GM19043 (cell line): Measurements from ENCODE around the gene FAM3A.
A peak's percentile ranks its signal among the peaks of the same experiment; 100 is the strongest.
"Not testable (repeated sequence)": the region's sequence is repeated elsewhere in the genome, so short reads cannot be mapped to it uniquely, and the experiment has no call there.

Experiments used
- ATAC-seq: cut with Tn5 transposase; IDR thresholded peaks from one replicate; pipeline ENCODE4 v1.9.1; 2021; ENCODE audit warnings: low read depth; ENCODE audit not compliant: unreplicated experiment

FAM3A gene

GRCh38 chrX:154515966-154516655, at the start of gene FAM3A:
Gene FAM3A (minus strand): TSS chrX:154516232. CDS start chrX:154515772, 460 bp downstream.
- ATAC-seq: peak; percentile 84

DNA sequence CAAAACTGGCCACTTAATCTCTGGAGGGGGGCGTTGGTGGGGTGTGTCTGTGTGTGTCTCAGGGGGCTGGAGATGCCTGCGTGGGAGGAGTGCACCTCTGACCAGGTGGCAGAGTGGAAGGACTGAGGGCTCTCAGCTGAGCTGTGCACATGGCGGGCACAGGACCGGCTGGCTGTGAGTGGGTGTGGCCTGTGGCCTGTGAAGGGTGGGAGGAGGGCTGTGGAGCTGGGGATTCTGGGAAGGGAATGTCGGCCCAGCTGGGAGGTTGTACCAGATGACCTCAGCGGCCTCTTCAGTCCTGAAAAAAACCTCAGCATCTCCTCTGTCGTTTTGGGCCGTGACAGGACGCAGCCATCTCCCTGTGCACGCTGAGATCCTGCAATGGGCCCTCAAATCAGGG, 46.3 kb upstream of the FAM3A start:
- ATAC-seq: not testable (repeated sequence)

DNA sequence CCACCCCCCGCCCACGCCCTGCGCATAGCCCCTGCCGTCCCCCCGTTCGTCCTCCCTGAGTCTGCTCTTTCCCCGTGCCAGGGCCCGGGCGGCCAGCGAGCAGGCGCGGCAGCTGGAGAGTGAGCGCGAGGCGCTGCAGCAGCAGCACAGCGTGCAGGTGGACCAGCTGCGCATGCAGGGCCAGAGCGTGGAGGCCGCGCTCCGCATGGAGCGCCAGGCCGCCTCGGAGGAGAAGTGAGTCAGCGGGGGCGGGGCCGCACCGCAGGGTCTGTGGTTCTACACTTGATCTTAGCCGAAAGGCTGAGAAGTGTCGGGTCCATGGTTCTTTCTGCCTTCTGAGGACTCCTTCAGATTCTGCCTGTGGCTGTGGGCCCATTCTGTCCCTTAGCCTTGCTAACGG, 44.3 kb upstream of the FAM3A start:
- ATAC-seq: not testable (repeated sequence)

DNA sequence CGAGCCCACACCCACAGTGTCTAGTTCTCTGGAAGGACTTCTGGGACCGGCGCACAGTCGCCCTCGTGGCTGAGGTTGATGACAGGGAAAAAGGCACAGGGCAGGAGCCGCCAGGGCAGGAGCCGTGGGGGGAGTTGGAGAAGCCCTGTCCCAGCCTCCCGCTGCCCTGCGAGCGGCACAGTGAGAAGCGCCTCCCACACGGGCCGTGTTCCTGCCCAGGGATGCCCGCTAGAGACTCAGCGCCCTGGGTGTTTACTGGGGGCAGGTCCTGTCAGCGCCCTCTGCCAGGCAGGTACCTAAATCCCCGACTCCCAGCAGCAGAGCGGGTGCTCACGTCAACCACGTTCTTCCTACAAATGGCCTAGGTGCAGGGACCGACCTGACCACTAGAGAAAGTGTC, 42.9 kb upstream of the FAM3A start:
- ATAC-seq: not testable (repeated sequence)

DNA sequence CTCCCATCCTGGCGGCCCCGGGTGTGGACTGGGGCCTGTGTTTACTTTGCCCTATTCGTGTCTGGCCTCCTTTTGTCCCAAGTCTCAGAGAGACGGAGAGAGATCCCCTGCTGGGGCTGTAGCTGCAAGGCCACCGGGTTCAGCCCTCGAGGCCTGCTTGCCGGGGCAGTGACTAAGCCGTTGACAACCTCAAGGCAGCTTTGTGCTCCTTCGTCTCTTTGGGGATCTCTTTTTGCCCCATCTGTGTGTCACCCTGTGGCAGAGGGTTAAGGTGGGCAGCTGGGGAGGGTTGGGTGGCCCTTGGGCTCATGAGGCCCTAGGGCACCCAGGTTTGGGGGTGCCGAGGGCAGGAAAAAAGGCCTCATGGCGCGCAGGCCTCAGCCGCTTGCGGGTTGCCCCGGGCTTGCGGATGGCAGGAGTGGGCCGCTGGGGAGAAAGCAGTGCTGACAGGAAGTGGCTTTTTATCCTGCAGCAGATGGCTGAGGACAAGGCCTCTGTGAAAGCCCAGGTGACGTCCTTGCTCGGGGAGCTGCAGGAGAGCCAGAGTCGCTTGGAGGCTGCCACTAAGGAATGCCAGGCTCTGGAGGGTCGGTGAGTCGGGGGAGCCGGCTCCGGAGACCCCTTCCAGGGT, 42.1 kb upstream of the FAM3A start:
- ATAC-seq: not testable (repeated sequence)

- ATAC-seq: not testable (repeated sequence)
These were observed 36.2 kb upstream of the FAM3A start for GRCh38 chrX:154552112-154552806.

DNA sequence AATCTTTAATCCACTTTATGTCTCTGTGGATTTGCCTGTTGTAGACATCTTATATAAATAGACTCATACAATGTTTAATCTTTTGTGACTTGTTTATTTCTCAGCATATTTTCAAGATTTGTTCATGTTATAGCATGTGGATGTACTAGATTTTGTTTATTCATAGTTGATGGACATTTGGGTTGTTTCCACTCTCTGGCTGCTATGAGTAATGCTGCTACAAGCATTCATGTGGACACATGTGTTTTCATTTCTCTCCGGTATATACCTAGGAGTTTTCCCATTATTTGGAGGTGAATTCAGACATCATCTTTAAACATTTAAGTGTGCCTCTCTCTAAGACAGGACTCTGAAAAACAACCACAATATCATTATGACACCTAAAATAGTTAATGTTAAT, 33.7 kb upstream of the FAM3A start:
- ATAC-seq: no peak

GRCh38 chrX:154548028-154548316, 31.9 kb upstream of the FAM3A start:
- ATAC-seq: no peak

- peak; percentile 80 for ATAC-seq
These were observed 31.4 kb upstream of the FAM3A start, which contains the start of gene IKBKG for GRCh38 chrX:154547245-154548027. Gene IKBKG (plus strand): TSS chrX:154547620. CDS start chrX:154552003, 4,383 bp downstream.

GRCh38 chrX:154546354-154547244, 30.6 kb upstream of the FAM3A start, which contains the start of gene G6PD:
Gene G6PD (minus strand): TSS chrX:154546846. CDS start chrX:154546155, 691 bp downstream.
- peak; percentile 36 for ATAC-seq

- ATAC-seq: no peak
These were observed 29.7 kb upstream of the FAM3A start for GRCh38 chrX:154545673-154546274.

- no peak for ATAC-seq
These were observed 26.8 kb upstream of the FAM3A start for GRCh38 chrX:154542723-154543424.

DNA sequence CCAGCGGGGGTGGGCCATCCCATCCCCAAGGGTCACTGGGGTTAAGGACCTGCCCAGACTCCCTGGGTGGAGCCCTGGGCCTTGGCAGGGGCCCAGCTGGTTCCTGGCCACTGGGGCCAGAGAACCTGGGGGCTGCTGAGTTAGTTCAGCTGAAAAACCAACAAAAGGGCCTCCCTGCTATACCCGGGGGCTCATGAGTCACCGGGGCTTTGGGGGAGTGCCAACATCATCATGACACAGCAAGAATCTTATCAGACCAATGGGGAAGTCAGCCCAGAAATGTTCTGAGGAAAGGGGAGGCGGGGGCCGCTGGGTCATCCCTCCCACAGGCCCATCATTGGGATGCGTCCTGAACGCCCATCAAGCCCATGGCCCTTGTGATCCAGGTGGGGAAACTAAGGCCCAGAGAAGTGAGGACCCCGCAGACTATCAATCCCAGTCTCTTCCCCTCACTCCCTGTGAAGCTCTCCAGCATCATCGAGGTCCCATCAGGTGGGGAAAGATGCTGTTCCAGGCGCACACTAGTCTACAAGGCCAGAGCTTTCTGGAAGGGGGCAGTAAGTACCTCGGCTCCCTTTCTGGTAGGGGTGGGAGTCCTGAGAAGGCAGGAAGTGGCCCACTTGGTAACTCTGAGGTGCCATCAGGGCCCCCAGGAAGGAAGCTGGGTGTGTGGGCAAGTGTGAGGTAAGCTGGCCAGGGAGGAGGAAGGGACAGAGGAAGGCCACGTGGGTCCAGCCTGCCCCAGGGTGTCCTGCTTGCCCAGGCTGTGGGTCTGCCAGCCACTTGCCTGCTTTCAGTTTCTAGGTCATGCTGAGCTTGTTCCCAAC, 26.1 kb upstream of the FAM3A start:
- ATAC-seq: no peak

GRCh38 chrX:154541589-154541895, 25.5 kb upstream of the FAM3A start:
- ATAC-seq: no peak

DNA sequence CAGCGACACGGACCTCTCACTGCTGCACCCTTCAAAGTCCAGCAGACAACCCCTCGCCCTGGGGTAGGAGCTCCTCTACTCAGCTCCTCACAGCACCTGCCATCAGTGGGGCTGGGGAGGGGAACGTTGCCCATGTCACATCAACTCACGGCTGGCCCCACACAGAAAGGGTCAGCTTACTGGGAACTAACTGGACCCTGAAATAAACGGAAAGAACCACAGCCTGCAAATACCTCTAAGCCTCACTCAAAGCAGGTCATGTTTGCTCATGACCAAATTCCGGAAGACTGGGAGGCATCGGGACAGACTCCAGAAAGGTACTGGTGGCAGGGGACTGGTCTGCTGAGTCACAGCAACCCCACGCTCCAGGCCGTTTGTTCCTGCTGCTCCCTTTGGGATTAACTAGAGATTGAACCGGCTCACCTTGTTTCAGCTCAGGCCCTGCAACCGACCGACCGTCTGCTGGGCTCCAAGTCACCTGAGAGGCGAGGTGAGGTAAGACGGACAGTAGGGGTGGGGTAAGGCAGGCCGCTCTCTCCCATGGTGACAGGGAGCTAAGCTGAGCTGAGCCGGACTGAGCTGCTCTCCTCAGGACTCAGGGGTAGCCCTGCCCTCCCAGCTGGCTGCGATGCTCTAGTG, 25.0 kb upstream of the FAM3A start:
- no peak for ATAC-seq

DNA sequence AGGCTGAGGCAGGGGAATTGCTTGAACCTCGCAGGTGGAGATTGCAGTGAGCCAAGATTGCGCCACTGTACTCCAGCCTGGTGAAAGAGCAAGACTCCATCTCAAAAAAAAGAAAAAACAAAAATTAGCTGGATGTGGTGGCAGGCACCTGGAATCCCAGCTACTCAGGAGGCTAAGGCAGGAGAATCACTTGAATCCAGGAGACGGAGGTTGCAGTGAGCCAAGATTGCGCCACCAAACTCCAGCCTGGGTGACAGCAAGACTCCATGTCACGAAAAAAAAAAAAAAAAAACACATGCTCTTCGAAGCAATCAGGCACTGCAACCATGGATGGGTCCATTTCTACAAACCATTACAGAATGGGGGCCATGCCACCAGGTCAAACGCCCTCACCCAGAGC, 24.3 kb upstream of the FAM3A start:
- ATAC-seq: not testable (repeated sequence)

- no peak for ATAC-seq
These were observed 23.0 kb upstream of the FAM3A start for GRCh38 chrX:154539077-154539476.

DNA sequence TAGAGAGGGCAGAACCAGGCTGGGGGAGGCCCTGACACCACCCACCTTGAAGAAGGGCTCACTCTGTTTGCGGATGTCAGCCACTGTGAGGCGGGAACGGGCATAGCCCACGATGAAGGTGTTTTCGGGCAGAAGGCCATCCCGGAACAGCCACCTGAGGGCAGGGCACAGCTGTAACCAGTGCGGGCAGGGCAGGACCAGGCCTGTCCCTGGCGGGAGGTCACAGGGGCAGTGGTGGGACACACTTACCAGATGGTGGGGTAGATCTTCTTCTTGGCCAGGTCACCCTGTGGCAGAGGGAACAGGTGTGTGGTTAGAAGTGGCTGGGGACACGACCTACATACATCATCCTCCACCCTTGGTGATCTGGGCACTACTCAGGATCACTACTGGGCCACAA, 19.9 kb upstream of the FAM3A start:
- no peak for ATAC-seq
